HuH-7 (cell line): ENCODE measurements around the gene ACLY.
"Not testable (repeated sequence)": the region's sequence is repeated elsewhere in the genome, so short reads cannot be mapped to it uniquely, and the experiment has no call there.

Experiments
- DNase-seq: peaks from one replicate; pipeline ENCODE4 v3.0.0; 2011; ENCODE audit warnings: low spot score

The ACLY gene

DNA sequence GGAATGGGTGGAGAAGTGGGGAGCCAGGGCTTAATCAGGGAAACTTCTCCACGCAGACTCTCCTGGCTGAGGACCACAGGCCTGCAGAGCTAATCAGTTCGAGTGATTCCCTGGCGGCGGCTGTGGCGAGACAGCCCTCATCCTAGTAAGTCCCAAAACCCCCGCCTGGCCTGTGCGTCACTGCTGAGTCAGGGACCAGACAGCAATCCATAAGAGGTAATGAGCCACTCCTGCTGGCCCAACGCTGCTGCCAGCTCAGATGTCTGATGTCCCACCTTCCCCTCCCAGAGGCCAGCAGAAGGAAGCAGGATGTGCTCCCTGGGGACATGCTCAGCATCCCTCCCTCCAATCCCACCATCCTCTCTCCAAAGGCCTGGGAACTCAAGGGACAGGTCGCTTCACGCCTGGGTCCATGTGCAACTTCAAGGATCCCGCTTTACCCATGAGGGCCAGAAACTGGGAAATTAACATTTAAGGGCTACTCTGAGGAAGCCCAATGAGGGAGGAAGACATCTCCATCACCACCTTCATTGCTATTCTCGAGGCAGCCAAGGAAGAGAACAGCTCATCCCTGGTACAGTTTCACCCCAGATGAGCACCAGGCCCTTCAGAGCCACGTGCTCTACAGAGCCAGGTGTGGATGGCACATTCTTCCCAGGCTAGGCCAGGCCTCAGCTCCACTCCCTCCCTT, 7.9 kb downstream of the ACLY start:
- DNase-seq: no peak

DNA sequence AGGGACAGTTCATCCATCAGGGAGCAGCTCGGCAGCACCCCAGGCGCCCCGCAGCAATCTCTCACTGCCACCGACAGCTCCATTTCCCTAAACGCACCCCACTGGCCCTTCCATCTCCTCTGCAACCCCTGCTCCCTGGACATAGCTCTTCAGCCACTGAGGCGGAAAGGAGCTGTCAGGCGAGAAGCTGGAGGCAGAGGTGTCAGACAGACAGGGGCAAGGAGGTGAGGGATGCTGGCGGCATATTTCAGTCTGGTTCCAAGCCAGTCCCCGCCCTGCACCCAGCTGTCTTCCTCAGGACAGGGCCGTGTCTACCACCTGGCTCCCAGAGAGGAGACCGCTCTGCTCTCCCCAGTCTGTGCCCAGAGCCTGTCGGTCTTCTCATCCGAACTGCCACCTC, 9.7 kb downstream of the ACLY start:
- DNase-seq: no peak

- DNase-seq: peak; percentile 95
These were observed 10.9 kb downstream of the ACLY start for GRCh38 chr17:41907633-41908539.

DNA sequence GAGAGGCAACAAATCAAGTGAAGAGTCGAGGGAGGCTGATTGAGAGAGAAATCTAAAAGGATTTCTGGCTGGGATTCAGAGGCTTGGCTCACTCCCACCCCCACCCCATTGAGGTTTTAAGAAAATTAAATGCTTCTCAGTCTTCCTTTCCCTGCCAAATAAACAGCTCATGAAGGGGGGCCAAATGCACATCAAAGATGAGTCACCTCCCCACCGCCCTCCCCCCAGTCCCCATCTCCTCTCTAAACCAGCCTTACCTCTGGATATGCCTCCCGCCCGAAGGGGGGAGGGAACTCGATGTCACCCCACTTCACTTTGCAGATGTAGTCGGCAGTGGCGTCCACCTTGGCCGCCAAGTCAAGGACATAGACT, 11.6 kb downstream of the ACLY start:
- DNase-seq: no peak

DNA sequence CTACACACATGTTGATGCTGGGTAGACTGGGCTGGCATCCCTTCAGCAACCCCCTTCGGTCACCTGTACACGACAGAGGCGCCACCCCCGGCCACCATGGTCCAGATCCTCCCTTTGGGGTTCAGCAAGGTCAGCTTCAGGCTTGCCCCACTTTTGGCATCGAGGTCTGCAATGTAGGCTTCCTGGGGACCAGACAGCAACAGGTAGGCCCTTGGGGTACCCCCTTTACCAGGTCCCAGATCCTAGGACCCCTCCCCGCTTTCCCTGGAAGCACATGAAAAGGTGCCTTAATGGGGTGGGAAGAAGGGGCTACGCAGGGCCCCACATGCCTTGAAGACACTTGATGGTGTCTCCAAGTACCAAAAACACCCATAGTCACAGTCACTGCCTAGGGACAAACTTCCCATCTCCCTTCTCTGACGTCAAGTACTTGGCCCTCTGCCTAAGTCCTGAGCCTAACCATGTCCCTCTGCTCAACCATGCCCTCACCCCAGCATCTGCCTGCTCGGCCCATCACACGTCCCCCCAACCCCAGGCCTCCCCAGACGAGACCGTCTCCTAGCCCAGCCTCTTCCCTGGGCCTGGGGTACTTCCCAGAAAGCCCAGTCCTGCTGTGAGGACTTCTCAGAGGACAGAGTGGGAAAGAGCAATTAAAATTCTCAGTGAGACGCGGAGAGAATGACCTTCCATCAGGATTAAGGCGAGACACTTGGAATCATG, 12.1 kb downstream of the ACLY start:
- no peak for DNase-seq

GRCh38 chr17:41905172-41905571, 13.6 kb downstream of the ACLY start:
- DNase-seq: no peak

- DNase-seq: no peak
These were observed 14.4 kb downstream of the ACLY start for GRCh38 chr17:41904242-41904841.

DNA sequence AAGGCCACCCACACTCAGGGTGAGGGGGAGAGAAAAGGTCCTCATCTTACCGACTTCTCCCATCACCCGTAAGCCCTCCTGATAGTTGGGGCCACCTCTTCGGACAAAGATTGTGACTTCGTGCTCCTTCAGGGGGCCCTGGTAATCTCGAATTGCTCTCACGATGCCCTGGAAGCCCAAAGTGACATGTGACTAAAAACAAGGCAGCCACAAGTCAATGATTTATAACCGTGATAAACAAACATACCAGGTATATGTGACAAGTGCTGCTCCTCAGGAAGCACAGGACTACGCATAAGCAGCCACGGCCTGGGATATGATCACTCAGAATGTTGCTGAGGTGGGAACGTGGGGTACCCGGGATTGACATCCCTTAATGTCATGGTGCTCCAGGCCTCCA, 17.1 kb downstream of the ACLY start:
- DNase-seq: no peak

- DNase-seq: no peak
These were observed 22.0 kb downstream of the ACLY start for GRCh38 chr17:41896726-41897125.

DNA sequence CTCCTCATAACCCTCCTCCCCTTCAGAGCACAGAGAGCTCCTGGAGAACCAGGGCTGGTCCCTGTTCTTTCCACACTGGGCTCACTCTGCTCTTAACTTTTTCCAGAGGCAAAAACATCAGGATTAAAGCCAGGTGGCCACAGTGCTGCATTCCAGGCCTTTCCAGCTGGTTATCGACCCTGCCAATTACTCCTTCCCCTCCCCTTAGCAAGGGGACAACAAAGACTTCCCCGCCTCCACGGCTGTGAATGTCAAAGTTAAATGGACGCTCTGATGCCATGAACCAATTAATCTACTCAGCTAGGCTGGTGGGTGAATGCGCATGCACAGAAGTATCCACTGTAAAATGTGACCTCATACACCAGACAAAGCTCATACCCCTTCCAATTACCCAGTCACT, 23.1 kb downstream of the ACLY start:
- DNase-seq: no peak

DNA sequence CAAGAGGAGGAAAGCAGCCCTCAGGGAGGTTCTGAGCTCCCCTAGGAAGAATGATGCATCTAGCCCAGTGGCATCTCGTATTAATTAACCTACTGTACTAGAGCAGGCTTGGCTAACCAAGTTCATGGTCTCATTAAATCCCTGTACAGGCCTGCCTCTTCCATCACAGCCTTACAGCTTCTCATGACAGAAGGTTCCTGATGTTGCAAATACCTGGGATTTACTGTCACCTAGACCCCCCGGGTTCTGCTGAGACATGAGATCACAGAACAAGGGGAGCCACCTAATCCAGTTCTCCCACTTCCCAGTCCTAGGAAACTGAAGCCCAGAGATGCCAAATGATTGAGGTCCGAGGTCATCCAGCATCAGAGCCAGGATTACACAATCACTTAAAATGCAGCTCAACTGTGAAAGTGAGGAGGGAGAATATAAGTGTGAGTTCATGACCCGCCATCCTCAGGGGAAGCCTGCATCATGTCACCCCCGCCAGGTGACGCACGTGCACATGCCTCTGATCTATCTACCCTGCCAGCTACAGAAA, 23.9 kb downstream of the ACLY start:
- DNase-seq: no peak

DNA sequence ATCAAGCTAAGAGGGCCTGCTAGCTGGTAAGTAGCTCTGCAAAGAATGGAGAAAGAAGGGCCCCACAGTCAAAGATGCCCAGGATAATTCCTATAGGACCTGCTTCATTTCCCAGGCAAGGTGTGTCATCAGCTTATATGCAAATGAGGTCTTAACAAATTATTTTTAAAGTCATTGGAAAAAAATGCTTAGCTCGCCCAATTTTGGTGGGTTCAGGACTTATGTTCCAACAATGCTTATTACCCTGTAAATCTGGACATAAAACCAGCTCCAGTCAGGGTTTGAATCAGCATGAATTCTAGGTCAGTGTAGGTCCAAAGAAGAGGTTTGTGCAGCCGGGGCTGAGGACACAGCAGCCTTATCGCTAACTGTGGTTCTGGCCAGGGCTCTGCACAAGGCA, 25.4 kb downstream of the ACLY start:
- DNase-seq: no peak

DNA sequence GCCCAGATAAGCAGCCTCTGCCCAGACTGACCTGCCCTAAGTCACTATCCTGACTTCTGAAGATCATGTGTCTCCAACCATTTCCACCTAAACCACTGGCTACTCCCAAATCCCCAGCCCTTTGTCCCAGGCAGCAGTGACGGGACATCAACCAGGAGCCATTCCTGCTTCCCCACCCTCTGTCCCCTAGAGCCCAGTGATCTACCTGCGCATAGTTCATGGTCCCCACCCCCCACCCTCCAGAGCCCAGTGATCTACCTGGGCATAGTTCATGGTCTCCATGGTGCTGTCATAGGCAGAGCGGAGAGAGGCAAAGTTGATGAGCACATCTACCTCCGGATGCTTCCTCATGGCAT, 26.8 kb downstream of the ACLY start:
- DNase-seq: no peak

GRCh38 chr17:41891135-41892020, 27.4 kb downstream of the ACLY start:
- DNase-seq: no peak

DNA sequence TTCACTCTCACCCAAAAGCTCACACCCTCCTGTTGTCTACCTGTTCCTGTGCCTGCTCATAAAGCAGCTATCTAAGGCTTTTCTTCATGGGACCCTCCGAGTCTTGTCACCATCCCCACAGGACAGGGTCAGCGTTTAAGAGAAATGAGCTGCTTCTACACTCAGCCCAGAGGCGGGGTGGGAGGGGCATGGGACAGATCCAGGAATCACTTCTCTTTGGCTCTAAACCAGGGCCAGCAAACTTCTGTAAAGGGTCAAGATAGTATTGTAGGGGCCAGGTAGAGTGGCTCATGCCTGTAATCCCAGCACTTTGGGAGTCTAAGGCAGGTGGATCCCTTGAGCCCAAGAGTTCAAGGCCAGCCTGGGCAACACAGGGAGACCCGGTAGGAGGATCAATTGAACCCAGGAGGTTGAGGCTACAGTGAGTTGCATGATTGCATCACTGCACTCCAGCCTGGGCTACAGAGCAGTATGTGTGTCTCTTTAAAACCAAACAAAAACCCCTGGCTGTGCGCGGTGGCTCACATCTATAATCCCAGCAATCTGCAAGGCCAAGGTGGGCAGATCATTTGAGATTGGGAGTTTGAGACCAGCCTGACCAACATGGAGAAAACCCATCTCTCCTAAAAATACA, 30.3 kb downstream of the ACLY start:
- no peak for DNase-seq

DNA sequence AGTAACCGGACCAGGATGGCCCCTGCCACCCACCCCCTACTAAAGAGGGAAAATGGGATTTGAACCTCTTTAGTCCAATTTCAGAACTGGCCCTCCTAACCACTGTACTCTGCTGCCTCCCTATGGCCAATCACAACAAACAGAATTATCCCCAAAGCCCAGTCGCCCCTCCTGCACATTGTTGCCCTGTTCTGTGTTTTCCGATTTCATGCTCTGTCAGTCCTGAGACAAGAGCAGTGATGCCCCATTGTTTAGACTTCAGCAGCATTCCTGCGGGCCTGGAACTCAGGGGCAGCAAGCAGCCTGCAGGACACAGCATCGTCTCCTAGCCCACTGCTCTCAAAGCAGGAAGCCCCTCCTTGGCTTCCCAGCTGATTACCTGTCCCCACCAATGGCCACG, 33.0 kb downstream of the ACLY start:
- DNase-seq: peak; percentile 53

DNA sequence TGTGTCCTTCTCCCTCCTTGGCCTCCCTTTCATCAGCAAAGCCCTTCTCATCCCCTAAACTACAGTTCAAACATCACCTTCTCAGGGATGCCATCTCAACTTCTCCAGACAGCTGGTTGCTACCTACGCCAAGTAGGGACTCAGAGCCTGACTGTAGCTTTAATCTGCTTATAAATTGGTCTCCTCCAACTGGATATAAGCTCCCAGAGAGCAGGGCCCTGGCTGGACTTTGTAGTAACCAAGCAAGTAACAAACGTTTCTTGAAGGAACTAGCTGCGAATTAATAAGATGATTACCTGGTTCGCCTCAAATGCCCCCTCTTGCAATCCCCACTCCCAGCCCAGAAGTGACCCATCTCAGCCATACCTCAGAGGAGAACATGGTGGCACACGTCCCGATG, 36.0 kb downstream of the ACLY start:
- DNase-seq: no peak

DNA sequence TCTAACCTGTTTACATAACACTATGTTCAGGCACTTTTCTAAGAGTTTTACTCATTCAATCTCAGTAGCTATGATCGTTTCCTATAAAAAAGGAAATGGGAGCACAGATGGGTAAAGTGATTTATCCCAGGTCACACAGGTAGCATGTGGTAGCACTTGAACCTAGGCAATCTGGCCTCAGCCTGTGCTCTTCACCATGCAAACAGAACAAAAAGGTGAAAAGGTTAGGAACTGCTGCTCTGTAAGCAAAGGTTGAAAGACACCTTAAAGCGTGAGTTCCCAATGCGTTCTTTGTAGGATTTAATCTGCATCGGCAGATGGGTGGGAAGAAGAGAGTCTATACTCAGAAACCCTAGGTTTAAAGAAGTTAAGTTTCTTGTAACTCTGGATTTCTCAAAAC, 38.6 kb downstream of the ACLY start:
- no peak for DNase-seq

DNA sequence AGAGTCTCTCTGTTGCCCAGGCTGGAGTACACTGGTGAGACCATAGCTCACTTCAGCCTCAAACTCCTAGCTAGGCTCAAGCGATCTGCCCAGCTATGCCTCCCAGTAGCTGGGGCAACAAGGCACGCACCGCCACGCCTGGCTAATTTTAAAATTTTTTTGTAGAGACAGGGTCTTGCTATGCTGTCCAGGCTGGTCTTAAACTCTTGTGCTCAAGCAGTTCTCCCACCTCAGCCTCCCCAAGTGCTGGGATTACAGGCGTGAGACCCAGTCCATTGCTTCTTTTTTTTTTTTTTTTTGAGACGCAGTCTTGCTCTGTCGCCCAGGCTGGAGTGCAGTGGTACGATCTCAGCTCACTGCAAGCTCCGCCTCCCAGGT, 44.5 kb downstream of the ACLY start:
- not testable (repeated sequence) for DNase-seq

DNA sequence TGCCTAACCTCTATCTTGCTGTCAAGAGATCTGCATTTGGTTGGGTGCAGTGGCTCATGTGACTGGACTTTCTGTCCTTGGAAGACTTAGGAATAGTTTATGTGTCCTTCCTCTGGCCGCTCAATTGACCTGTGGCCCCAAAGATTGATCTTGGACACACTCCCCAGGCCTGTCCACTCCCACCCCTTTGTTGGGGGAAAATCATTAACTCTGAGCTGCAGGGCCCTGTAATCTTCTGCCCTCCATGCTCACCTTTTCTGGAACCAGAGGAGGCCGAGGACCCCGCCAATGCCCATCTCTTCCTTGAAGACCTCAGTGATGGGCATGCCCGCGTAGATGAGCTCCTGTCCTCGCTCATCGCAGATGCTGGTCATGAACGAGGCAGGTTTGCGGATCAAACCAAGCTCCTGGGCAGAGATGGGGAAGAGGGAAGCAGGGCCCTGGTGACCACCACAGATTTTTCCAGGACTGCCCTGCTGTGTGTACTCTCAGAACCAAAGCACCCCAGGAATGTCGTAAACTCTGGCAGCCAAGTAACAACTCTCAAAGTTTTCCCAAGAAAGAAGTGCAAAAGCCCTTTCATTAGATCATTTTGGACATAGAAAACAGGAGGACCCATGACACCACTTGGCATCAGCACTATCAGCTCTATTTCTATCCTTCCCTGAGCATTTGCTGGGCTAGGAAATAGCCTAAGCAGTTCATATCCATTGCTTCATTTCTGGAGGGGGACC, 45.0 kb downstream of the ACLY start:
- DNase-seq: no peak
